Raji (cell line): ENCODE results near the gene PPP2R2C.

Source experiments
- POLR2A ChIP-seq: IDR thresholded peaks from 2 replicates; pipeline ENCODE4 v1.6.1; 2011; ENCODE audit warnings: low read depth, low read length, control low read depth; ENCODE audit not compliant: insufficient read depth

The PPP2R2C gene

DNA sequence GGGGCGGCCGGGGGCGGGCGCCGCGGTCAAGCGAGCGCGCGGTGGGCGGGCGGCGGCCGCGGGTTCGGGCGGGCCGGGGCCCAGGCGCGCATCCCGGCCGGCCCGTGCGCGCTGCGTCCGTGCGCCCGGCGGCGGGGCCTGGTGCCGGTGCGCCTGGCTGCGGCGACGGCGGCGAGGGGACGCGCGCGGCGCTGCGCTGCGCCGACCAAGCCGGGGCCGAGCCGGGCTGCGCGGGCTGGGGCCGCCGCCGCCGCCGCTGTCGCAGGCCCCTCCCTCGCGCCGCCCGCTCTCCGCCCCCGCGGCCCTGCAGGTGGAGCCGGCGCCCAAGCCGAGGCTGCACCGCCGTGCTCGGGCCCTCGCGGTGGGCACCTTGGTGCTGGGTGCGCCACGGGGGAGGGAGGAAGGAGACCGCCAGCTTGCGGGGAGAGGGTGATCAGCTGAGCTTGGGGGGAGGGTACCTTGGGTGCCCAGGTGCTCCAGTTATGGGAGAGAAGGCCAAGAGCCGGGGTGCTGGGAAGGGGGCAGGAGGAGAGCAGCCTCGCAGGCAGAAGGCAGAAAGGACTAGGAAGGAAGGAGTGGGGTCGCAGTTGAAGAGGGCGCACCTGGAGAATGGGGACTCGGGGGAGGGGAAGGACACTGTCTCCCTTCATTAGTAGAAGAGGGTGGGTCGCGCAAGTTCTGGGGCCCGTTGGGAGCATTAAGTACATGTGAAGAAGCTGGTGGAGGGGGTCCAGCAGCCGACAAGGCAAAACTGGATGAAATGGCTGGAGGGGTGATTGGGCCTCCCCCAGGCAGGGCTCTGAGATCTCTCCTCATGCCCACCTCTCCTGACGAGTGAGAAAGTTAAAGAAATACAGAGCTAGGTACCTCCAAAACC, at the start of gene PPP2R2C:
TSS of gene PPP2R2C (minus strand) at position 228 of the 877 bp plus-strand sequence. CDS start 385 bp downstream, outside the sequence.
- no peak for TF ChIP-seq POLR2A

DNA sequence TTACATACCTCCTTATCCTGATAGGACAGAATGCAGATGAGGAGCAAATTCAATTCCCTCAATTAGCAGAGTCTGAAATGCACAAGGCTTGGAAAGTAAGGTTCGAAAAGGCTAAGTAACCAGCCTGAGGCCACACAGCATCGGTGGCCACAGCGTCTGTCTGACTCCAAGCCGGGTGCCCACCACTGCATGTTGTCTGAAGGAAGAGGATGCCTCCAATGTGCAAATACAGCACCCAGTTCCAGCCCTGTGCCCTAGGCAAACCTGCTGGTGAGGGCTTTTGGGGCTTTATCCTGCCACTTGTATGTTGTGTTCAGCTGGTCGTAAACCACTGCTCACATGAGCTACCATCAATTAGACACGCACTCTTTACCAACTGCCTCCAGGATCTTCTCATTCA, 48.6 kb upstream of the PPP2R2C start:
- no peak for TF ChIP-seq POLR2A

DNA sequence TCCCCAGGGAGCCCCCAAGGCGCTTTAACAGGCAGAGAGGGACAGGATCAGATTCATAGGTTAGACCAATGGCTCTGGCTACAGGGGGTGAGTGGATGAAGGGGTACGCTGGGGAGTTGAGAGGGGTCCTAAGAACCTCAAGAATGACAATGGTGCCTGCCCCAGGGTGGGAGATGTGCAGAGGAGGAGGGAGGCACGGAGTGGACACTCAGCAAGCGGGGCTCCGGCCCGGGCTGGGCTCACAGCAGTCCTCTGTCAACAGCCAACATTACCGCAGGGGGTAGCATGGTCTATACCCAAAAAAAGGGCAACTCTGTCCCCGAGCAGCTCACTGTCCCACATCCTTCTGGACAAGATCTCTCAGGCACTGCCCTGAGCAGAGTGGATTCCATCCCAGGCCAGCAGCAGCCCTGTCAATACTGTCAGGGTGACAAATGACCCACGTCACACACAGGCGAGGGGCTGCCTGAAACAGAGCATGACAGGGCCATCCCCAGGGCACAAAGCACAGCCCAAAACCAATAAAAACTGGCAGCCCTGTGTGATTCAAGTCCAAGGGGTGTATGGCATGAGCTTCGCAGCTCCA, 47.7 kb upstream of the PPP2R2C start:
- TF ChIP-seq POLR2A, result no peak

DNA sequence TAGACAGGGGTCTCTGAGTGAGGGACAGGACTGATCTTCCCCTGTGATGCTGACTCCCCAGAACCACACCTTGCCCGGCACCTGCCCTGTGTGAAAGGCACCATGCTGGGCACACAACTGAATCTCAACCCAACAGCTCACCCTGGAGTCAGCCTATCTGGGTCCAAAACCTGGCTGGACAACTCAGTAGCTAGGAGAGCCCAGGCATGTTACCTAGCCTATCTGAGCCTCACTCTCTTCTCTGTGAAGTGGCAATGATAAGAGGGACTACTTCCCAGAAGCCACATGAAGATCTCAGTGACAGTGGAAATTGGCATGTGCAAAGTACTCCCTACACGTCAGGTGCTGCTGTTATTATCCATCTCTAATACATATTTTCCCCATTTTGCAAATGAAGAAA, 44.8 kb upstream of the PPP2R2C start:
- TF ChIP-seq POLR2A, result no peak

DNA sequence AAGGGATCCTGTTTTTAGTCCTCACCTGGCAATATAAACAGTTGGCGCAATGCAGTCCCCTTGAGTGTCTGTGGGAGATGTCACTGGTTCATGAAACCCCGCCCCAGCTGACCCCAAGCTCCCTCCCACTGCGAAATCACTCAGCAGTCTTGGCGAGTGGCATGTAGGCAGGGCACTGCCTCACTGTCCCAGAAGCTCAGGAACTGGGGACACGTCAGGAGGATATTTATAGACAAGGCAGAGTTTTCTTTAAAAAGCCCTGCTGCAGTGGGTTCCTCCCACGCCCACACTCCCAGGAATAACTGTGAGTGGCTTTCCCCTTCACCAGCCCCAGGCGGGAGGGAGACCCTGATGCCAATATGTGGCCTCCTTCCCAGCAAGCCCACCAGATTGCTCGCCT, 44.3 kb upstream of the PPP2R2C start:
- TF ChIP-seq POLR2A, result no peak

DNA sequence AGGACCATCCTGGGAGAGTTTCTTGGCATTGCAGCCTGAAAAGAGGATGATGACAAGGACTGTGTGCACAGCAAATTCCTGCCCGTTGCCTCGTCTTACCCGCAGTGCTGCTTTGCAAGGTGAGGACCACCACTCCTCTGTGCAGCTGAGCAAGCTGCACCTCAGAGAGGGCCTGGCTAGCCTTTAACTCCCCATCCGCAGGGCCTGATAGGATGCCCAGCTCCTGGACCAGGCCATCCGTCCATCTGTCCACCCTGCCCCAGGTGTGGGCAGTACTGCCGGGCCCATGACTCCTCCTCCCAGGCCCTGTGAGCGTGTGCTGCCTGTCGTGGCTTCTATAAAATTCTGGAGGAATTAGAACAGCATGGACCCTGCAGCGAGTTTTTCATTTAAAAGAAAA, 43.9 kb upstream of the PPP2R2C start:
- TF ChIP-seq POLR2A, result no peak

- no peak for TF ChIP-seq POLR2A
Observed at GRCh38 chr4:6513678-6514077, 41.3 kb upstream of the PPP2R2C start.

- no peak for TF ChIP-seq POLR2A
Observed at GRCh38 chr4:6509587-6509986, 37.2 kb upstream of the PPP2R2C start.

GRCh38 chr4:6507345-6507744, 34.9 kb upstream of the PPP2R2C start:
- no peak for TF ChIP-seq POLR2A

DNA sequence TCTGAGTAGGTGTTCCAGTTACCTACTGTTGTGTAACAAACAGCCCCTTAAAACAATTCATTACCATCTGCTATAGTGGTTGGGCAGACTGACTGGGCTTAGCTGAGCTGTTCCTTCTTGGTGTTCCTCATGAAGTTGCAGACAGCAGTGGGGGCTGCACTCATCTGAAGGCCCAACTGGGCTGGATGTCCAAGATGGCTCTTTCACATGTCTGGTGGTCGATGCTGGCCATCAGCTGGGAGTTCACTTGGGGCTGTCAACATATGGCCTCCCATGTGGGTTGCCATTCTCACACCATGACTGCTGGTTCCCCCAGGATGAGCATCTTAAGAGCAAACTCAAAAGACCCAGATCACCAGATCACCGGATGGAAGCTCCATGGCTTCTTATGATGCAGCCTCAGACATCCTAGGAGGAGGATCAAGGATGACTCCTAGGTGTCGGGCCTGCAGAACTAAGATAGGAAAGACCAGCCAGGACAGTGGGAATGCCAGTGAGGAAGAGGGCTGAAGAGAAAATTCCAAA, 34.3 kb upstream of the PPP2R2C start:
- no peak for TF ChIP-seq POLR2A

- no peak for TF ChIP-seq POLR2A
Observed at GRCh38 chr4:6504900-6505496, 32.6 kb upstream of the PPP2R2C start.

DNA sequence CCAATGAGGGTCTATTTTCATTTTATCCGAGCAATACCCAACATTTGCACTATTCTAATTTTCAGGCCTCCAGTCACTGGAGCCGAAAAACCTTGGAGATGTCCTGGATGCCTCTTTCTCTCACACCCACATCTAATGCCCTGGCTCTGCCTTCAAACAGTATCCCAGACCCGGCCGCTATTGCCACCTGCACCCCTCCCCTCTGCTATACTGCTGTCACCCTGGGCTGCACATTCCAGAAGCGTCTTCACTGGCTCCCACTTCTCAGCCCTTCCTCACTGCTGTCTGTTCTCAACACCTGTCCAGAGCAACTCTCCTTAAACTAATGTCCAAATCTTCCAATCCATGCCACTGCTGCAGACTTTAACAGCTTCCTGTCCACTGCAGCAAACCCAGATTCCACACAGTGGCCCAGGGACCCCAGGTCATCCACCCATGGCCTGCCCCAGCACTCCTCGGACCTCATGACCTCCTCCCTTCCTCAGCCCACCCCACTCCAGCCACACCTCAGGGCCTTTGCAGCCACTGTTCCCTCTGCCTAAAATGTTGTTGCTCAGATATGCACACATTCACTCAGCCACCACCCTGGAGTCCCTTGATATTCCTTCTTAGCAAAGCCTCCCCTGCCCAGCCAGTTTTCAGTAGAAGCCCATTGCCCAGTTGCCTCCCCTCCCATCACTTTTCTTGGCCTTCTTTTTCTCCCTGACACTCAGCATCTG, 30.5 kb upstream of the PPP2R2C start:
- no peak for TF ChIP-seq POLR2A

GRCh38 chr4:6502147-6502546, 29.7 kb upstream of the PPP2R2C start:
- TF ChIP-seq POLR2A, result no peak

GRCh38 chr4:6501171-6501570, 28.8 kb upstream of the PPP2R2C start:
- no peak for TF ChIP-seq POLR2A

- TF ChIP-seq POLR2A, result no peak
Observed at GRCh38 chr4:6500481-6501140, 28.2 kb upstream of the PPP2R2C start.

DNA sequence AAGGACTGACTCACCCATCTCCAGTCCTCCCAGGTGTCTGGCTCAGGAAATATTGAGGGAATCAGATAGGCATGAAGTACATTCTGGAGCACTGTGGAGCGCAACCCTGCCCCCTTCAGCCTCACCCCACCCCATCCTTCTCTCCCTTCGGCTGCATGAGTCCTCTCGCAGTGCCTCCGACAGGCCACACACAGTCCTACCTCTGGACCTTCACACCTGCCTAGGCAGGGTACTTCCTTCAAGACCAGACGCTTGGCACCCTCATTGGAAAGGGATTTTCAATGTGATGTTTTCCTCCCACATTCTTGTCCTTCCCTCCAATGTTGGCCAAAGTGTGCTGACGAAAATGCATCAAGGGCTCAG, 26.8 kb upstream of the PPP2R2C start:
- no peak for TF ChIP-seq POLR2A
